DOHH2 (cell line): Measurements from ENCODE around the gene ZG16.

Experiments used
- H3F3A ChIP-seq: fragments of 200-600 bp; sonication (generic), shearing (Covaris generic); 2 replicates; pipeline ENCODE4 v1.6.0; 2016; ENCODE audit warnings: antibody characterized with exemption, mild to moderate bottlenecking; ENCODE audit not compliant: control insufficient read depth, insufficient read depth
- H3K27ac ChIP-seq: fragments of 200-600 bp; sonication (generic); 2 replicates; pipeline ENCODE4 v1.5.1; 2014; ENCODE audit warnings: low read depth, mild to moderate bottlenecking, low read length, moderate library complexity
- H3K27me3 ChIP-seq: fragments of 200-600 bp; sonication (generic); 2 replicates; pipeline ENCODE4 v1.6.1; 2014; ENCODE audit warnings: mild to moderate bottlenecking, low read length, mixed read lengths; ENCODE audit not compliant: control insufficient read depth
- H3K36me3 ChIP-seq: fragments of 200-600 bp; sonication (generic); 2 replicates; pipeline ENCODE4 v1.6.1; 2014; ENCODE audit warnings: mild to moderate bottlenecking, low read length, moderate library complexity, mixed read lengths; ENCODE audit not compliant: control insufficient read depth
- H3K4me1 ChIP-seq: fragments of 200-600 bp; sonication (generic); 2 replicates; pipeline ENCODE4 v1.6.1; 2014; ENCODE audit warnings: mild to moderate bottlenecking, low read length, mixed read lengths; ENCODE audit not compliant: control insufficient read depth
- H3K4me2 ChIP-seq: fragments of 200-600 bp; sonication (generic); 2 replicates; pipeline ENCODE4 v1.6.0; 2014; ENCODE audit warnings: mild to moderate bottlenecking, low read length, moderate library complexity
- H3K4me3 ChIP-seq: fragments of 200-600 bp; sonication (generic); 2 replicates; pipeline ENCODE4 v1.5.1; 2014; ENCODE audit warnings: mild to moderate bottlenecking, low read length, mixed read lengths
- H3K79me2 ChIP-seq: fragments of 200-600 bp; sonication (generic); 2 replicates; pipeline ENCODE4 v1.6.1; 2014; ENCODE audit warnings: mild to moderate bottlenecking, low read length, mixed read lengths; ENCODE audit not compliant: control insufficient read depth
- H3K9me2 ChIP-seq: fragments of 200-600 bp; sonication (generic); replicated peaks from 2 replicates; pipeline ENCODE4 v1.6.1; 2014; ENCODE audit warnings: mild to moderate bottlenecking, low read length, mixed read lengths; ENCODE audit not compliant: control insufficient read depth
- H3K9me3 ChIP-seq: fragments of 200-600 bp; sonication (generic); 2 replicates; pipeline ENCODE4 v1.6.1; 2014; ENCODE audit warnings: antibody characterized with exemption, low read length, mixed read lengths; ENCODE audit not compliant: control insufficient read depth, insufficient read depth
- H4K20me1 ChIP-seq: fragments of 200-600 bp; sonication (generic); 2 replicates; pipeline ENCODE4 v1.6.0; 2014; ENCODE audit warnings: low read depth, mild to moderate bottlenecking, antibody characterized with exemption, low read length, moderate library complexity; ENCODE audit not compliant: control insufficient read depth, insufficient read depth
- CTCF ChIP-seq: fragments of 200-600 bp; sonication (generic); IDR thresholded peaks from one replicate; pipeline ENCODE4 v1.5.1; 2014; ENCODE audit warnings: antibody characterized with exemption, mild to moderate bottlenecking, low read depth, low read length; ENCODE audit not compliant: poor library complexity, severe bottlenecking
- EZH2phosphoT487 ChIP-seq: fragments of 200-600 bp; sonication (generic); IDR thresholded peaks from 2 replicates; pipeline ENCODE4 v1.6.1; 2017; ENCODE audit warnings: borderline replicate concordance, mild to moderate bottlenecking, antibody characterized with exemption, low read length, moderate library complexity, mixed read lengths

Gene ZG16

GRCh38 chr16:29734786-29735185 lies 43.3 kb upstream of the ZG16 start:
- no peak for TF ChIP-seq CTCF
- no peaks in the 10 kb centered on the region for H3K79me2 ChIP-seq
- no peaks in the 10 kb centered on the region for H3K9me2 ChIP-seq
- H3K4me2 ChIP-seq, result no peak overlapping the region; the same call in 1 of the 2 replicates
- H3K27ac ChIP-seq, result no peak overlapping the region
- no peaks in the 10 kb centered on the region for H3K9me3 ChIP-seq
- peaks cover 59% of the 10 kb centered on the region for H3K4me1 ChIP-seq
- H3K27me3 ChIP-seq, result no peaks in the 10 kb centered on the region
- H4K20me1 ChIP-seq, result no peaks in the 10 kb centered on the region
- no peak overlapping the region for H3K4me3 ChIP-seq
- H3K36me3 ChIP-seq, result no peaks in the 10 kb centered on the region
- peaks cover 25% of the 10 kb centered on the region for H3F3A ChIP-seq

GRCh38 chr16:29736112-29736511 lies 41.9 kb upstream of the ZG16 start:
- Histone ChIP-seq H3F3A (peaks cover 15% of the 10 kb centered on the region), H3K36me3 (no peaks in the 10 kb centered on the region), H3K4me2 (no peak overlapping the region), H3K79me2 (no peaks in the 10 kb centered on the region), H3K9me2 (no peaks in the 10 kb centered on the region), H3K27me3 (no peaks in the 10 kb centered on the region), H3K9me3 (no peaks in the 10 kb centered on the region), H3K27ac (no peak overlapping the region), H3K4me1 (peaks cover 45% of the 10 kb centered on the region), H4K20me1 (no peaks in the 10 kb centered on the region), H3K4me3 (no peak overlapping the region)
- TF ChIP-seq EZH2phosphoT487, result no peak
- no peak for TF ChIP-seq CTCF

GRCh38 chr16:29736764-29737163 lies 41.3 kb upstream of the ZG16 start:
- Histone ChIP-seq H3K4me3 (no peak overlapping the region), H3K36me3 (no peaks in the 10 kb centered on the region), H3K9me3 (no peaks in the 10 kb centered on the region), H3F3A (peaks cover 12% of the 10 kb centered on the region; the same call in 1 of the 2 replicates), H3K27ac (no peak overlapping the region), H4K20me1 (no peaks in the 10 kb centered on the region), H3K9me2 (no peaks in the 10 kb centered on the region), H3K4me2 (no peak overlapping the region), H3K79me2 (no peaks in the 10 kb centered on the region), H3K4me1 (peaks cover 39% of the 10 kb centered on the region), H3K27me3 (no peaks in the 10 kb centered on the region)
- TF ChIP-seq CTCF (no peak), EZH2phosphoT487 (no peak)

- H3F3A ChIP-seq, result peaks cover 6% of the 10 kb centered on the region; the same call in 1 of the 2 replicates
- H3K4me3 ChIP-seq, result no peak overlapping the region
- H3K27ac ChIP-seq, result no peak overlapping the region
- H3K4me1 ChIP-seq, result peaks cover 31% of the 10 kb centered on the region
- H3K4me2 ChIP-seq, result 0 out of 2 replicates have a peak overlapping the region, but pooled peaks have one; percentile 36
- no peaks in the 10 kb centered on the region for H3K27me3 ChIP-seq
- H3K9me3 ChIP-seq, result no peaks in the 10 kb centered on the region
- no peaks in the 10 kb centered on the region for H3K36me3 ChIP-seq
- no peak for TF ChIP-seq CTCF
- TF ChIP-seq EZH2phosphoT487, result no peak
- no peaks in the 10 kb centered on the region for H4K20me1 ChIP-seq
- no peaks in the 10 kb centered on the region for H3K79me2 ChIP-seq
- no peaks in the 10 kb centered on the region for H3K9me2 ChIP-seq
Observed at GRCh38 chr16:29737713-29738112, 40.3 kb upstream of the ZG16 start.
